OCI-LY1 (cell line): Measurements from ENCODE around the gene SDHA.

Experiments used
- H2AFZ ChIP-seq: fragments of 200-600 bp; sonication (generic), shearing (Covaris generic); 2 replicates; pipeline ENCODE4 v1.6.0; 2014; ENCODE audit warnings: antibody characterized with exemption, mild to moderate bottlenecking, low read length
- H3F3A ChIP-seq: fragments of 200-600 bp; sonication (generic), shearing (Covaris generic); 2 replicates; pipeline ENCODE4 v1.6.0; 2014; ENCODE audit warnings: mild to moderate bottlenecking, antibody characterized with exemption, low read length, moderate library complexity; ENCODE audit not compliant: insufficient read depth
- H3K27ac ChIP-seq: fragments of 200-600 bp; sonication (generic); 2 replicates; pipeline ENCODE4 v1.5.1; 2014; ENCODE audit warnings: low read length, mixed run types, mild to moderate bottlenecking, low read depth; ENCODE audit not compliant: poor library complexity, severe bottlenecking
- H3K27me3 ChIP-seq: fragments of 200-600 bp; sonication (generic); 2 replicates; pipeline ENCODE4 v1.6.0; 2014; ENCODE audit warnings: antibody characterized with exemption, mild to moderate bottlenecking, low read length, moderate library complexity; ENCODE audit not compliant: insufficient read depth
- H3K36me3 ChIP-seq: fragments of 200-600 bp; sonication (generic); 2 replicates; pipeline ENCODE4 v1.6.1; 2014; ENCODE audit warnings: mild to moderate bottlenecking, antibody characterized with exemption, low read length, moderate library complexity, mixed read lengths; ENCODE audit not compliant: insufficient read depth
- H3K4me1 ChIP-seq: fragments of 200-600 bp; sonication (generic); 2 replicates; pipeline ENCODE4 v1.5.1; 2014; ENCODE audit warnings: mild to moderate bottlenecking, low read length, moderate library complexity; ENCODE audit not compliant: insufficient read depth, severe bottlenecking
- H3K4me2 ChIP-seq: fragments of 200-600 bp; sonication (generic), shearing (Covaris generic); 2 replicates; pipeline ENCODE4 v1.6.1; 2014; ENCODE audit warnings: low read length
- H3K4me3 ChIP-seq: fragments of 200-600 bp; sonication (generic); 2 replicates; pipeline ENCODE4 v1.5.1; 2014; ENCODE audit warnings: low read length, low read depth, mild to moderate bottlenecking, mixed read lengths; ENCODE audit not compliant: poor library complexity, severe bottlenecking
- H3K79me2 ChIP-seq: fragments of 200-600 bp; shearing (Covaris generic); 2 replicates; pipeline ENCODE4 v1.6.1; 2016; ENCODE audit warnings: mixed run types, low read length, mixed read lengths; ENCODE audit not compliant: insufficient read depth
- H3K9ac ChIP-seq: fragments of 200-600 bp; sonication (generic), shearing (Covaris generic); 2 replicates; pipeline ENCODE4 v1.6.1; 2014; ENCODE audit warnings: mild to moderate bottlenecking, low read length, mixed read lengths
- H3K9me2 ChIP-seq: fragments of 200-600 bp; sonication (generic), shearing (Covaris generic); 2 replicates; pipeline ENCODE4 v1.6.1; 2014; ENCODE audit warnings: low read depth, mild to moderate bottlenecking, low read length, mixed read lengths
- H3K9me3 ChIP-seq: fragments of 200-600 bp; shearing (Covaris generic); 2 replicates; pipeline ENCODE4 v1.6.1; 2014; ENCODE audit warnings: low read length, mixed read lengths
- H4K20me1 ChIP-seq: fragments of 200-600 bp; sonication (generic), shearing (Covaris generic); 2 replicates; pipeline ENCODE4 v1.6.0; 2016; ENCODE audit warnings: mild to moderate bottlenecking, low read length; ENCODE audit not compliant: insufficient read depth
- EZH2 ChIP-seq: fragments of 200-600 bp; sonication (generic), shearing (Covaris generic); IDR thresholded peaks from 2 replicates; pipeline ENCODE4 v1.8.0; 2017; ENCODE audit warnings: borderline replicate concordance, mixed run types, mild to moderate bottlenecking, antibody characterized with exemption, low read length, moderate library complexity, mixed read lengths
- TF ChIP-seq, protein P1 (sequence below): fragments of 200-600 bp; sonication (generic), shearing (Covaris generic); IDR thresholded peaks from 2 replicates; pipeline ENCODE4 v1.5.1; 2017; ENCODE audit warnings: mild to moderate bottlenecking, antibody characterized with exemption, low read length, moderate library complexity, mixed read lengths

SDHA gene

DNA sequence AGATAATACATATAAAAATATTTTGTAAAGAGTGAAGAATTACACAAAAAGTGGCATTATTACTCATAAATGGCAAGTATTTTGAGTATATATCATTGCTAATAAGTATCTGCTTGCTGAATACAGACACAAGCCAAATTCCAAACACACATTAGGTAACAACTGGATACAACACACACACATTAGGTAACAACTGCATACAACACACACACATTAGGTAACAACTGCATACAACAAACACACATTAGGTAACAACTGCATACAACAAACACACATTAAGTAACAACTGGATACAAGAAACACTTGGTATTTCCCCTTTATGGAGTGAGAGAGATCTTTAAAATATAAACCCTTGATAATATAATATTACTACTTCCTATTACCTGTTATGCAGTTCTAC, 13.7 kb upstream of the SDHA start:
- Histone ChIP-seq H4K20me1 (no peaks in the 10 kb centered on the region), H3K9me2 (no peaks in the 10 kb centered on the region), H3K36me3 (peaks cover 37% of the 10 kb centered on the region), H3K9ac (no peak overlapping the region), H3K79me2 (peaks cover 8% of the 10 kb centered on the region), H3K4me2 (no peak overlapping the region), H3K27ac (no peak overlapping the region), H3K4me1 (peaks cover 22% of the 10 kb centered on the region), H3F3A (no peaks in the 10 kb centered on the region), H3K4me3 (no peak overlapping the region), H3K9me3 (no peaks in the 10 kb centered on the region), H2AFZ (no peak overlapping the region), H3K27me3 (no peaks in the 10 kb centered on the region)
- TF ChIP-seq EZH2: no peak
- TF ChIP-seq, protein P1, sequence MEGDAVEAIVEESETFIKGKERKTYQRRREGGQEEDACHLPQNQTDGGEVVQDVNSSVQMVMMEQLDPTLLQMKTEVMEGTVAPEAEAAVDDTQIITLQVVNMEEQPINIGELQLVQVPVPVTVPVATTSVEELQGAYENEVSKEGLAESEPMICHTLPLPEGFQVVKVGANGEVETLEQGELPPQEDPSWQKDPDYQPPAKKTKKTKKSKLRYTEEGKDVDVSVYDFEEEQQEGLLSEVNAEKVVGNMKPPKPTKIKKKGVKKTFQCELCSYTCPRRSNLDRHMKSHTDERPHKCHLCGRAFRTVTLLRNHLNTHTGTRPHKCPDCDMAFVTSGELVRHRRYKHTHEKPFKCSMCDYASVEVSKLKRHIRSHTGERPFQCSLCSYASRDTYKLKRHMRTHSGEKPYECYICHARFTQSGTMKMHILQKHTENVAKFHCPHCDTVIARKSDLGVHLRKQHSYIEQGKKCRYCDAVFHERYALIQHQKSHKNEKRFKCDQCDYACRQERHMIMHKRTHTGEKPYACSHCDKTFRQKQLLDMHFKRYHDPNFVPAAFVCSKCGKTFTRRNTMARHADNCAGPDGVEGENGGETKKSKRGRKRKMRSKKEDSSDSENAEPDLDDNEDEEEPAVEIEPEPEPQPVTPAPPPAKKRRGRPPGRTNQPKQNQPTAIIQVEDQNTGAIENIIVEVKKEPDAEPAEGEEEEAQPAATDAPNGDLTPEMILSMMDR: no peak

DNA sequence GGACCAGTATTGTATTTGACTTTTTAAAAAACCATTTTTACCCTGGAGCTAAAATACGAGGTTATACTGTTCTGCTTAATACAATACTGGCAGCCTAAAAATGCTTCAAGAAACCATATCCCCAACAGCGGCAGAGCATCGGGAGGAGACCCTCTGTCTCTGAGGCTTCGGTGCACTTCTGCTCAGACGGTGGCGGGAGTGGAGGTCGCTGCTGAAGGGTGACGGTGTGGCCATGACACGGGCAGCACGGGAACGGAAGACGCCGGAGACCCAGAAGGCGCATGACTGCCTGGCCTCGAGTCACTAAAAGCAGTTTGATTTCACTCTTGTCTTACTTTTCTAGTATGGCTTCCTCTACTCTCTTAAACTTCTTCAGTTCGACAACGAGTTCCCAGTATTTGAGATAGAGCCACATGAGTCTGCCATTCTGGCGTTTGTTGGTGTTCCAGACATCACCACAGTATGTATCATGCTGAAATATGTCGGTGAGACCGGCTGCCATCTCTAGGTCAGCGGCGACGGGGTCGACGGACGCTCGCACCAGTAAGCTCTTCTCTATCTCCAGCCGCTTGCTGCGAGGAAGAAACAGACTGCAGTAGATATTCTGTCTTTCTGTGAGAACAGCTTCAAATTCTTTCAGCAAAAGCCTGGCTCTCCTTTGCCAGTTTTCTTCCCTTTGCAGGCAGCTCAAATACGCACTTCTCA, 13.0 kb upstream of the SDHA start:
- no peaks in the 10 kb centered on the region for H3F3A ChIP-seq
- H3K9me2 ChIP-seq: no peaks in the 10 kb centered on the region
- no peak for TF ChIP-seq EZH2
- TF ChIP-seq, protein P1: no peak
- no peak overlapping the region for H2AFZ ChIP-seq
- no peaks in the 10 kb centered on the region for H3K27me3 ChIP-seq
- no peaks in the 10 kb centered on the region for H3K9me3 ChIP-seq
- peaks cover 37% of the 10 kb centered on the region for H3K36me3 ChIP-seq
- no peak overlapping the region for H3K27ac ChIP-seq
- no peak overlapping the region for H3K4me3 ChIP-seq
- H4K20me1 ChIP-seq: no peaks in the 10 kb centered on the region
- peaks cover 22% of the 10 kb centered on the region for H3K4me1 ChIP-seq
- peaks cover 14% of the 10 kb centered on the region for H3K79me2 ChIP-seq
- no peak overlapping the region for H3K9ac ChIP-seq
- H3K4me2 ChIP-seq: no peak overlapping the region

- Histone ChIP-seq H3K9ac (no peak overlapping the region), H3K4me1 (peaks cover 11% of the 10 kb centered on the region), H3K79me2 (peaks cover 17% of the 10 kb centered on the region), H3K36me3 (peaks cover 37% of the 10 kb centered on the region), H3F3A (no peaks in the 10 kb centered on the region), H3K9me2 (no peaks in the 10 kb centered on the region), H3K9me3 (no peaks in the 10 kb centered on the region), H3K27me3 (no peaks in the 10 kb centered on the region), H3K4me3 (no peak overlapping the region), H4K20me1 (no peaks in the 10 kb centered on the region), H2AFZ (no peak overlapping the region), H3K4me2 (no peak overlapping the region), H3K27ac (no peak overlapping the region)
- no peak for TF ChIP-seq EZH2
- TF ChIP-seq, protein P1: no peak
Measured at GRCh38 chr5:206406-206805, 11.7 kb upstream of the SDHA start.
